A673 (cell line): ENCODE measurements around the gene PREX1. TPM values are rescaled to one million over a fixed set of nuclear protein-coding genes. Genes with fewer than 3 reads are reported as not detected.

Experiments used
- BruUV-seq: library from RNA; stranded (reverse); fragments of 400-500 nt; replicated peaks from 2 replicates; lab custom pipeline; 2021; lab: Mats Ljungman, UMichigan
- CTCF ChIA-PET: fragments of 300-600 bp; sonication (Branson Sonifier 250); formaldehyde crosslinking; loops from one replicate; lab custom pipeline; 2022; ENCODE audit warnings: antibody characterized with exemption; lab: Charles Lee
- POLR2A ChIA-PET: fragments of 300-600 bp; sonication (Branson Sonifier 250); formaldehyde crosslinking; loops from one replicate; lab custom pipeline; 2022; ENCODE audit warnings: antibody characterized with exemption; ENCODE audit not compliant: low non-redundant PET; lab: Charles Lee
- DNase-seq: peaks from one replicate; pipeline ENCODE4 v3.0.0-alpha.2; 2015; ENCODE audit warnings: low spot score
- H3K27ac ChIP-seq: fragments of 200-600 bp; sonication (generic); 2 replicates; pipeline ENCODE4 v1.5.1; 2016; ENCODE audit warnings: mixed run types, low read depth, mild to moderate bottlenecking, mixed read lengths, antibody characterized with exemption, low read length; ENCODE audit not compliant: poor library complexity, severe bottlenecking
- H3K27me3 ChIP-seq: fragments of 200-600 bp; sonication (generic); replicated peaks from 2 replicates; pipeline ENCODE4 v1.6.1; 2017; ENCODE audit warnings: mixed run types, low read depth, mild to moderate bottlenecking, mixed read lengths, antibody characterized with exemption, low read length; ENCODE audit not compliant: insufficient read depth, poor library complexity
- H3K36me3 ChIP-seq: fragments of 200-600 bp; sonication (generic); 2 replicates; pipeline ENCODE4 v1.6.1; 2016; ENCODE audit warnings: mixed run types, mild to moderate bottlenecking, mixed read lengths, antibody characterized with exemption, low read length; ENCODE audit not compliant: insufficient read depth, poor library complexity, severe bottlenecking
- H3K4me1 ChIP-seq: fragments of 200-600 bp; sonication (generic); 2 replicates; pipeline ENCODE4 v1.6.1; 2017; ENCODE audit warnings: mixed run types, mild to moderate bottlenecking, mixed read lengths, antibody characterized with exemption, low read length; ENCODE audit not compliant: insufficient read depth, poor library complexity, severe bottlenecking
- H3K4me3 ChIP-seq: fragments of 200-600 bp; sonication (generic); 2 replicates; pipeline ENCODE4 v1.5.1; 2016; ENCODE audit warnings: low read depth, mixed run types, mild to moderate bottlenecking, mixed read lengths, low read length; ENCODE audit not compliant: poor library complexity, severe bottlenecking
- H3K9me3 ChIP-seq: fragments of 200-600 bp; sonication (generic); 2 replicates; pipeline ENCODE4 v1.6.1; 2016; ENCODE audit warnings: mixed run types, low read depth, mild to moderate bottlenecking, mixed read lengths, antibody characterized with exemption, low read length; ENCODE audit not compliant: poor library complexity, severe bottlenecking
- CTCF ChIP-seq: fragments of 300-800, 200-600 bp; sonication (generic); conservative IDR thresholded peaks from 2 replicates; pipeline ENCODE4 v1.5.1; 2017; ENCODE audit warnings: low read depth, mild to moderate bottlenecking, antibody characterized with exemption, low read length, moderate library complexity, mixed read lengths
- EZH2 ChIP-seq: fragments of 200-600 bp; sonication (generic); IDR thresholded peaks from 2 replicates; pipeline ENCODE4 v1.6.1; 2017; ENCODE audit warnings: borderline replicate concordance, low read depth, mild to moderate bottlenecking, mixed read lengths, antibody characterized with exemption, low read length; ENCODE audit not compliant: poor library complexity, severe bottlenecking
- intact Hi-C: fragments of 100-400 bp; cut with micrococcal nuclease; formaldehyde crosslinking; loops from one replicate; pipeline ENCODE4 v1.10.0; 2022; ENCODE audit not compliant: unreplicated experiment
- total RNA-seq: library from RNA; stranded (reverse); gene quantifications from 2 replicates; pipeline ENCODE4 v1.2.3, GENCODE V29; 2021

PREX1 gene
- total RNA-seq, 1 experiment from 2014 or later = 145 TPM

GRCh38 chr20:48849299-48849698 lies 21.5 kb upstream of the PREX1 start:
- no peaks in the 10 kb centered on the region for H3K9me3 ChIP-seq
- H3K27ac ChIP-seq = no peak overlapping the region
- intact Hi-C loops = no loop called here
- CTCF ChIA-PET = no interaction called here
- no TSS peak for BruUV-seq
- H3K4me3 ChIP-seq = no peak overlapping the region
- POLR2A ChIA-PET = interaction anchor here (0.6 kb wide), 1 partner anchor 55 kb away, joined by 18 read pairs; no protein-coding TSS in a partner anchor
- no peaks in the 10 kb centered on the region for H3K36me3 ChIP-seq
- H3K4me1 ChIP-seq = peaks cover 37% of the 10 kb centered on the region
- H3K27me3 ChIP-seq = no peaks in the 10 kb centered on the region
- no peak for DNase-seq
- TF ChIP-seq CTCF (no peak), EZH2 (no peak)

GRCh38 chr20:48847498-48848205 lies 19.9 kb upstream of the PREX1 start:
- TF ChIP-seq CTCF (no peak), EZH2 (no peak)
- H3K27ac ChIP-seq = no peak overlapping the region
- ChIA-PET POLR2A (interaction anchor here (0.7 kb wide), 1 partner anchor 13 kb away, joined by 4 read pairs; no protein-coding TSS in a partner anchor), CTCF (no interaction called here)
- no peak for DNase-seq
- no peaks in the 10 kb centered on the region for H3K36me3 ChIP-seq
- no peaks in the 10 kb centered on the region for H3K27me3 ChIP-seq
- H3K4me3 ChIP-seq = no peak overlapping the region
- no peaks in the 10 kb centered on the region for H3K9me3 ChIP-seq
- peaks cover 38% of the 10 kb centered on the region for H3K4me1 ChIP-seq
- intact Hi-C loops = no loop called here
- BruUV-seq = no TSS peak

DNA sequence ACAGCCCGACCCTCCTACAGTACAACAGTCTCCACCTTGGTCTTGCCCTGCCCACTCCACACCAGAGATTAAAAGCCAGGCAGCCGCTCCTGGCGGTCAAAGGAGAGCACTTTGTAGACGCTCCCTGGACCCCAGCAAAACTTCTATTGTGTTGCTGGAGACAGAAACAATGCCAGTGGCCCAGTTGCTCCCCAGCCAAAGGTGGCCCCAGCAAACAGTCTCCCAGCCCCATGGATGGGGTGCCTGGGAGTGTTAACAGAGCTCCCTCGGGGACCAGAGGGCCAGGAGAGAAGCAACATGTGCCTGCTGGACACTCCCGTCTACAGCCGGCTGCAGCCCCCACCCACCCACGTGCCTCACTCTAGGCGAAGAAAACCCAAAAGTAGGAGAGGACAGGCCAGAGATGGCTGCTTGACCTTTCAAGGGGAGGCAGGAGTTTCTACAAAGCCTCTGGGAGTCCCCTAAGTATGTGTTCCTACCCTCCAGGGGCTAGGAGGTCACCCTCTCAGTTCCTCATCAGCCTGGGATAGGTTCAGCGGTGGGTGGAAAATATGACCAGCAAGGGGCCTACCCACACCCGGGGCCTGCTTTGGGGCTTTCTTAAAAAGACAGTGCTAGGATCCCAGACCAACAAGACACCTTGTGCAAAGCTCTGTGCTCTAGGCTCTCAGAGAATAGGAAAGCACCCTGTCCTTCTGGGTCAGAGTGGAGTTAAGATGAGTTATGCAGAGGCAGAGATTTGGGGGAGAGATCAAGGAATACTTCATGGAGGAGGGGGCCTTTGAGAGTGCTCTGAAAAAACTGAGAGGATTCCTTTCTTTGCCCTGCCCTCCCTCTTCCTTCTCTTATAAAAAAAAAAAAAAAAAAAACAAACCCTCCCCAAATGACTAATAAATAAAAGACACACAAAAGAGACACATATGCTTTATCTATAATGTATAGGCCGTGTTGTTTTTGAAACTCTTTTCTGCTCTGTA lies 19.0 kb upstream of the PREX1 start:
- no peaks in the 10 kb centered on the region for H3K36me3 ChIP-seq
- BruUV-seq = no TSS peak
- H3K27me3 ChIP-seq = no peaks in the 10 kb centered on the region
- no peak overlapping the region for H3K4me3 ChIP-seq
- ChIA-PET POLR2A (no interaction called here), CTCF (no interaction called here)
- DNase-seq = peak; percentile 25
- TF ChIP-seq EZH2 (no peak), CTCF (no peak)
- H3K4me1 ChIP-seq = peaks cover 46% of the 10 kb centered on the region
- H3K9me3 ChIP-seq = no peaks in the 10 kb centered on the region
- peak overlapping the region; percentile 44 for H3K27ac ChIP-seq
- intact Hi-C loops = no loop called here
